Measurements from ENCODE around the gene LLCFC1.

The LLCFC1 gene

GRCh38 chr7:142939226-142939910 is at the start of gene LLCFC1:
TSS of gene LLCFC1 (plus strand) at chr7:142939484. CDS start at chr7:142939622, 138 bp downstream.
- no peak for DNase-seq

DNA sequence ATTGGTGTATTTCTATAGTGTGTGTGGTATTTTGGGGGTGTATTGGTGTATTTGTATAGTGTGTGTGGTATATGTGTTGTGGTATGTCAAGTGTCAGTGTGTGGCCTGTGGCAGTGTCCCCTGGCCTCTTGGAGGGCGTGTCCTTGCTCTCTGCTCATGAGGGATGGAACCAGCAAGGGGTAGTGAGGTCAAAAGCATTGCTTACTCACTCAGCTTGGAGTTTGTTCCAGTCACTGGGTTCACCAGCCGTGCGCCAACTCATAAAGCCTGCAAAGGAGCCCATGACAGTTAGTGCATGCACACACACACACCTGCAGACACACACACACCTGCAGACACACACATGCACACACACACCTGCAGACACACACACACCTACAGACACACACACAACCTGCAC is 49.5 kb upstream of the LLCFC1 start:
- no peak for DNase-seq

DNA sequence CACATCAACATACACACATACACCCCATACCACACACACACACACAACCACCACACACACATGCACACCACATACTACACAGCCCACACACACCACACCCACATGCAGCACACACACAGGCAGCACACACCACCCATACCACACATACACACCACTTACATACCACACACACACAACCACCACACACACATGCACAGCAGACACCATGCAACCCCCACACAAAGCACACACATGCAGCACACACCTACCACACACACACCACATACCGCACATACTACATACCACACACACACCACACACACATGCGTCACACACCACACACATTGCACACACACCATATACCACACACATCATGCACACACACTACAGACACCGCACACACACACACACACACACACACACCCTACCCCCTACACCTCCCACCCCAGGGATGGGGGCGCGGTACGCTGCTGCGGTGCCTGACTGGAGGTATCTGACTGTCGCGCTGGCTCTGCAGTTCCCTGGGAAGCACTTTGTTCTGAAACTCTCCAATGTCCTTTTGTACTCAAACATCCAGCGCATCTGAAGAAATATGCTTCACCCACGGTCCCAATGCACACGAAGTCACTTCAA is 48.3 kb upstream of the LLCFC1 start:
- DNase-seq, result no peak

GRCh38 chr7:142891490-142892082 is 47.7 kb upstream of the LLCFC1 start:
- no peak for DNase-seq

DNA sequence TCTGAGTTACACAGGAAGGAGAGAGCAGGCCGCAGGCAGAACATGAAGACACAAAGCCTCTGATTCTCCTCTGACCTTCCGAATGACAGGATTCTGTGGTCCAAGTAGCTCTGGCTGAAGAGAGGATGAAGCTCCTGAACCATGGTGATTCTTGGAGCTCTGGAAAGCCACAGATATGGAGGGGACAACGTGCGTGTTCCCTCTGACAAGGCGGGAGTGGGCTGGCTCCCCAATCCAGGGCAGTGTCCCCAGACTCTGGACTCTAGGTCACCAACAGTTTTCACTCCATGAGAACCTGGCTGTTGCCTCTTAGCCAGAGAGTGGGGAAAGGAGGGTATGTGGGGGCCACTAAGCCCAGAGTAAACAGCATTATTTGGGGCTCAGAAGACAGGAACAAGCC is 46.3 kb upstream of the LLCFC1 start:
- no peak for DNase-seq

DNA sequence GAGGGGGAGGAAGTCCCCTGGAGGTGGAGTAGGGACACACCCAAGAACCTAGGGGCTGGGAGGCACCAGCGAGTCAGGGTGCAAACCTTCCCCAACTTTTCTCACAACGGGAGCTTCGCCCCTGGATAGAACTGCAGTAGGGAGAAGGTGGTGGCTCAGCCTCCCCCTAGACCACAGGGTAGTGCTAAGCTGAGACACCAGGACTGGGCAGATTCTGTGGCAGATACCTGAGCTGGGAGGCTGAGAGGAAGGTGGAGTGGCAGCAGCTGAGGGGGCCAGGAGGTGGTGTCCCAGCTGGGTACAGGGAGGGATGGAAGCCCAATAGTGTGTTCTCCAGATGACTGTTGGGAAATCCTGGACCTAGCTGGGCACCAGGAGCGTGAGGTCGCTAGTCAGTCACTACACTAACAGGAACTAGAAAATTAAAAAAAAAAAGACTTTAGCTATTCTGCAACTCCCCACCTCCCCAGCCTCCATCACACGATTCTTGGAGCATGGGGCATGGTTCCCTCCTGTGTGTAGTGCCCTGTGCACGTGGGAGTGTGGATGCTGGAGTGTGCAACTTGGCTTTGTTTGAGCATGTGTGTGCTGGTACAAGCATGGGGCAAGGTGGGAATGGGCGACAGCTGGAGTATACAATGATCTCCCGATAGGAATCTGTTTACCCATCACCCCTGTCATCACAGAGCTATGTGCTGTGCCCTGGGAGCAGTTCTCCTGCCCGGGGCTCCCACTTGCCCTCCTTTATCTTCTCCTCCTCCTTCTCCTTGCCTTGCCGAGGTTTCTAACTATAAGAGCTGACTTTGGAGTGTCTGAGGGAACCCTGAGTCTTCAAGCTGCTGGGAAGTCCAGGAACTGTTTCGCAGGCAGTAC is 44.9 kb upstream of the LLCFC1 start:
- DNase-seq, result no peak

DNA sequence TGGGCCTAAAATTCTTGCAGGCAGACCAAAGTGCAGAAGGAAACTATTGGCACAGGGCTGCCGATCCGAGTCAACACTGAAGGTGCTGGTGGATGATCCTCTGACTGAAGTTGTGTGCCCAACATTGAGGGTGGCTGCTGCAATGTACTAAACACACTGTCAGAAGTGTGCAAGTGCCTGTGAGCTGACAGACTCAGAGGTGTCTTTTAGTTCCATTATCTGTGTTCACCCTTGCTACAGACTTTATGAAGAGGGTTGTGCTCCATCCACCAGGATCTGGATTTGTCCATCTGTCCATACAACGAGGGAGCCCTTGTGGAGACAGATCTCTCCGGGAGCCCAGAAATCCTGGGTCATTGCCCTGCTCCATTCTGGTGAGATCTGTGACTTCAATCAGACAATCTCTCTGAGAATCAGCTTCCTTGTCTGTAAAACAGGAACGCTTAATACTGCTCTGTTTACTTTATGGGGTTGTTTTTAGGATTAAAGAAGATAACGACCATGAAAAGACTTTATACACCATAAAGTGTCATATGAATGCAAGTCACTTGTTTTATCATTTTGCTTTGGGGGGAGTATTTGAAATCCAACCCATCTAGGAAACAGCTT is 44.2 kb upstream of the LLCFC1 start:
- DNase-seq, result no peak

- no peak for DNase-seq
Observed at GRCh38 chr7:142896151-142896550, 43.1 kb upstream of the LLCFC1 start.

DNA sequence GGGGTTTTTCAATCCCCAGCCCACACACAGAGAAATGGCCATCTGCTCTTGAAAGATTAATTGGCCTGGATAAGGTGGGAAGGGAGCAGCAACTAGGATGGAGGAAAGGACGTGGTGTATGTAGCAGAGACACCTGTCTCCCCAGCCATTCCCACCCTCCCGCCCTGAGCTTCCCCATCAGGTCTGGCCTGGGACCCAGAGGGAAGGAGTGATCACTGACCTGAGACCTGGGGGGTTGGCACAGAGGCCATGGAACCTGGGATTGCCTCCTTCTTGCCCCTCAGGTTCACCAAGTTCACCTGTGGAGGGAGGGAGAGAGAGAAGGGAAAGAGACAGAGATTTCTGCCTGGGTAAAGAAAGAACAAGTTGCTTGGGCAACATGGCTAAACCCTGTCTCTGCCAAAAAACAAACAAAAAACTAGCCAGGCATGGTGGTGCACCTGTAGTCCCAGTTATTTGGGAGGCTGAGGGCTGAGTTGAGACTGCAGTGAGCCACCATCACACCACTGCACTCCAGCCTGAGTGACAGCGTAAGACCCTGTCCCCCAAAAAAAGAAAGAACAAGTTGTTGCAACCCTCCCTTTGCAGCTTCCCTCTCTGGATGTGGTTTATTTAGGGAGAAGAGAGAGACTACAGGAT is 42.4 kb upstream of the LLCFC1 start:
- no peak for DNase-seq

GRCh38 chr7:142897691-142898090 is 41.6 kb upstream of the LLCFC1 start:
- DNase-seq, result no peak

- DNase-seq, result no peak
Observed at GRCh38 chr7:142898377-142899170, 40.7 kb upstream of the LLCFC1 start.

GRCh38 chr7:142899661-142900060 is 39.6 kb upstream of the LLCFC1 start:
- DNase-seq, result no peak

- DNase-seq, result no peak
Observed at GRCh38 chr7:142901426-142902259, 37.6 kb upstream of the LLCFC1 start.

- DNase-seq, result no peak
Observed at GRCh38 chr7:142904128-142904527, 35.2 kb upstream of the LLCFC1 start.

DNA sequence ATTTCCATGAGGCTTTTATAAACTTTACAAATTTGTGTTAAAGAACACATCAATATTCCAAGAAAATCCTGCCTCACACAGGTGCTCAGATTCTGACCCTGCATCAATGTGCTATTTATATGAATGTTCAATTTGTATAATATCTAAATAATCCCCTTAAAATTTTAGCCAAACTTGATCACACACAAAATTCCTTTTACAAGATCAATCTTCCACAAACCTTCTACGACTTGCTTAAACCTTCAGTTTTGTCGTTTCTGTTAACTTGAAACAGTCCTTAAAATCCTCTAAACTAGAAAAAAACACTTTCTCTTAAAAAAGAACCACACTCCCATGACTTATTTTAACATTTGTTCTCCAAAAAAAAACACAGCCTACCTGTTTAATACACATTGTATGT is 33.5 kb upstream of the LLCFC1 start:
- DNase-seq, result no peak

GRCh38 chr7:142906643-142907042 is 32.6 kb upstream of the LLCFC1 start:
- DNase-seq, result no peak

- no peak for DNase-seq
Observed at GRCh38 chr7:142908290-142908689, 31.0 kb upstream of the LLCFC1 start.

GRCh38 chr7:142908921-142909890 is 30.1 kb upstream of the LLCFC1 start:
- no peak for DNase-seq

DNA sequence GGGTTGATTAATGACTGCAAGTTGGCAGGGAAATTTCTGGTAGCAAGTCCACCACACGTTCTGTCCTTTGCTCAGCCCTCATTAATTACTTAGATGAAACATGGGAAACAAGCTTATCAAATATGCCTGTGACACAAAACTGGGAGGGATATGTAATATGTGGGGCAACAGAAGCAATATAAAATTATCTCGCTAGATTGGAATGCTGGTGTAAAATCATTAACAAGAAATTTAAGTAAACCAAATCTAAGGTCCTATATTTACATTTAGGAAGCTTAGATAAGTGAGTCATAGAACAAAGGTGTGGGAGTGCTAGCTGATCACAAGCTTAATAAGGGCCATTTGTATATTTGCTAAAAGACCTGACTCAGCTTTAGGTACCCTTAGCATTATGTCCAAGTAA is 29.3 kb upstream of the LLCFC1 start:
- no peak for DNase-seq

All from stimulated activated CD4-positive, alpha-beta T cell treated with anti-CD3 and anti-CD28 coated beads, Interleukin-4, amount 100 ng/mL, for 4 hours (primary cell).